Spinal cord (tissue), 10 donors: ENCODE data around the gene VAMP2. TPM values are rescaled to one million over a fixed set of nuclear protein-coding genes. Genes with fewer than 3 reads are reported as not detected.
A peak's percentile ranks its signal among the peaks of the same experiment; 100 is the strongest.

Experiments used
- DNase-seq, 6 donors: peaks; one replicate each; pipeline versions ENCODE4 v3.0.0 to v3.0.0-alpha.2; 2013 to 2015; ENCODE audit warnings: low spot score in 6 of 6, low read depth in 4 of 6
- H3K27ac ChIP-seq: one replicate; pipeline ENCODE4 v1.5.1; 2013; ENCODE audit warnings: low read depth, low read length, control low read depth
- H3K27me3 ChIP-seq: one replicate; pipeline ENCODE4 v1.6.1; 2013; ENCODE audit warnings: low read length; ENCODE audit not compliant: control insufficient read depth, insufficient read depth
- H3K36me3 ChIP-seq: one replicate; pipeline ENCODE4 v1.6.1; 2013; ENCODE audit warnings: low read length; ENCODE audit not compliant: control insufficient read depth, insufficient read depth
- H3K4me1 ChIP-seq: one replicate; pipeline ENCODE4 v1.6.1; 2013; ENCODE audit warnings: low read length; ENCODE audit not compliant: control insufficient read depth, insufficient read depth
- H3K4me3 ChIP-seq: one replicate; pipeline ENCODE4 v1.5.1; 2013; ENCODE audit warnings: low read depth, low read length, control low read depth
- H3K9me3 ChIP-seq: one replicate; pipeline ENCODE4 v1.6.1; 2013; ENCODE audit warnings: low read length; ENCODE audit not compliant: control insufficient read depth, insufficient read depth
- WGBS: methylation state at CpG from one replicate; pipeline ENCODE4 v1.1.5; 2013; ENCODE audit warnings: missing lambda C conversion rate; ENCODE audit not compliant: insufficient coverage; 5-methylcytosine and 5-hydroxymethylcytosine counted together
- polyA plus RNA-seq, 2 donors: library from polyadenylated mRNA; unstranded; fragments of 120-200 nt; gene quantifications; one replicate each; pipeline ENCODE4 v1.2.1, GENCODE V29; 2013; ENCODE audit not compliant: insufficient read length in 2 of 2
- total RNA-seq, 2 donors: library from RNA; depleted of rRNA in 1 of 2; stranded (reverse); fragments of 120-200 nt in 1 of 2; fragments of >200 nt in 1 of 2; gene quantifications; one replicate each; pipeline versions ENCODE4 v1.2.3 to v1.2.4, GENCODE V29; 2013 to 2014
- donor health status: healthy.

Gene VAMP2
- total and polyA plus RNA-seq, 4 donors: 30.2 to 414 (median 240) TPM

DNA sequence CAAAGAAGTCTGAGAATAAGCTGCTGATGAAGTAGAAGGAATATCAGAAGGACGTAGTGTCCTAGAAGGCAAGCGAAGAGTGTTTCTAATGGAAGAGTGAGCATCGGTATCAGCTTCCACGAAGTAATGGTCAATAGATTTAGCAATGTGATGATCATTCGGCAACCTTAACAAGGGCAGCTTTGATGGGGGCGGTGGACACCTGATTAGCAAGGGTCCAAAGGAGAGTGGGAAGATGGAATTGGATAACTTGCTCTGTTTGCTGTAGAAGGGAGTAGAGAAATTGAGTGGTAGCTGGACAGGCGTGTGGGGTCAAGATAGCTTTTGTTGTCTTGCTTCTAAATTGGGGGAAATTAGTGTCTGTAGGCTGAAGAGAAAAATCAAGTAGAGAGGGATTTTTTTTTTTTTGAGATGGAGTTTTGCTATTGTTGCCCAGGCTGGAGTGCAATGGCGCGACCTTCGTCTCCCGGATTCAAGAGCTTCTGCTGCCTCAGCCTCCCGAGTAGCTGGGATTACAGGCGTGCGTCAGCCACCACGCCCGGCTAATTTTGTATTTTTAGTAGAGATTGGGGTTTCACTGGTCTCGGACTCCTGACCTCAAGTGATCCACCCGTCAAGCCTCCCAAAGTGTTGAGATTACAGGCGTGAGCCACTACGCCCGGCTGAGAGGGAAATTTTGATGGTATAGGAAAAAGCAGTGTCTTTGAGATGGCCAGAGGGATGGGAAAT lies 24.9 kb downstream of the VAMP2 start:
- 23% methylated on average over 19 of the region's 21 CpGs for WGBS
- Histone ChIP-seq H3K4me1 (peaks cover 12% of the 10 kb centered on the region), H3K9me3 (no peaks in the 10 kb centered on the region), H3K36me3 (peaks cover 34% of the 10 kb centered on the region), H3K27me3 (no peaks in the 10 kb centered on the region), H3K27ac (peak overlapping the region; percentile 94), H3K4me3 (peak overlapping the region; percentile 47)
- no peak for DNase-seq

DNA sequence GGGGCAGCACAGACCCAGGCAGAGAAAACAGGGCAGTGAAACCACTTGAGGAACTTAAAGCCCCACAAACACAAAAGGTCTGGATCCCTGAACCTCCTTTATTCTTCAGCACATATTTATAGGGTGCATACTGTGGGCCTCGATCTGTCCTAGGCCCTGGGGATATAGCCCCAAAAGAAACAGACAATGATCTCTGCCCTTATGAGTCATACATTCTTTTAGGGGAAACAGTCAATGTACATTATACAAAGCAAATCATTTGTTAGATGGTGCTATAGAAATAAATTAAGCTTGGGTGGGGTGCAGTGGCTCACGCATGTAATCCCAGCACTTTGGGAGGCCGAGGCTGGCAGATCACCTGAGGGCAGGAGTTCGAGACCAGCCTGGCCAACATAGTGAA lies 28.8 kb downstream of the VAMP2 start:
- no peaks in the 10 kb centered on the region for H3K36me3 ChIP-seq
- H3K27ac ChIP-seq: no peak overlapping the region
- H3K4me3 ChIP-seq: no peak overlapping the region
- whole genome bisulfite sequencing: 95% methylated on average over 3 of the region's 4 CpGs
- H3K9me3 ChIP-seq: no peaks in the 10 kb centered on the region
- no peak for DNase-seq
- H3K4me1 ChIP-seq: peaks cover 10% of the 10 kb centered on the region
- H3K27me3 ChIP-seq: peaks cover 2% of the 10 kb centered on the region

DNA sequence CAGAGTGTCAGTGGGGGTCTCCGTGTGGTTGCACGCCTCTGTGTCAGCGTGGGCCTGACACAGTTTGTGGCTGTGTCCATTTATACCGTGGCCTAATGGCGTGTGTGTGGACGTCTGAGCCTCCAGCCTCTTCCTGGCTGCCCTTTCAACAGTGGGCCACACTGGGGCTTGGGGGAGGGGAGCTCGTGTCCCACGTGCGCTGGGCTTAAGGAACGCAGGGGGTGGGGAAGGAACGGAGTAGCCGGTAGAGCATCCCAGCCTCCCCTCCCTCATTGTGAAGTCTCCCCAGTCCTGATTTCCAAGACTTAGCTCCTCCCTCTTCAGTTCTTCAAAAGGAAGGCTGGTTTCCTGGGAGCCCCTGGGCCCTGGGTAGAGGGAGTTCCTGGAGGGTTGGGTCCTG lies 29.3 kb downstream of the VAMP2 start:
- Histone ChIP-seq H3K4me1 (peaks cover 5% of the 10 kb centered on the region), H3K27ac (no peak overlapping the region), H3K4me3 (no peak overlapping the region), H3K9me3 (no peaks in the 10 kb centered on the region), H3K36me3 (no peaks in the 10 kb centered on the region), H3K27me3 (peaks cover 2% of the 10 kb centered on the region)
- 51% methylated on average over 6 of the region's 12 CpGs for WGBS
- DNase-seq: no peak

DNA sequence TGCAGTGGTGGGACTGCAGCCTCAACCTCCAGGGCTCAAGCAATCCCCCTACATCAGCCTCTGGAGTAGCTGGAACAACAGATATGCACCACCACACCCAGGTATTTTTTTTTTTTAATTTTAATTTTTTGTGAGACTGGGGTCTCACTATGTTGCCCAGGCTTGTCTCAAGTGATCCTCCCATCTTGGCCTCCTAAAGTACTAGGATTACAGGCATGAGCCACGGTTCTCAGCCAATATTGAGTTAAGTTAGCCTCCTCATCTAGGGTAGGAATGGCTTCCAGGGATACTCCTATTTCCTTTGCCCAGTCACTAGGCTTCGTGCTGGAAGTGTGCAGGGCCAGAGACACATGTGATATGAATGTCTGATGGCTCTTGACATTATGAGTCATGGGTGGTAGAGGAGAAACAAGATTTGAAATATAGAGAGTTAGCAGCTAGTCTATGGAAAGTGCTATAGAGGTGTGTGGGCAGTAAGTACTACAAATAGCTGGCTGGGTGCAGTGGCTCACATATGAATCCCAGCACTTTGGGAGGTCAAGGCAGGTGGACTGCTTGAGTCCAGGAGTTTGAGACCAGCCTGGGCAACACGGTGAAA lies 30.8 kb downstream of the VAMP2 start:
- Histone ChIP-seq H3K4me1 (peaks cover 8% of the 10 kb centered on the region), H3K4me3 (no peak overlapping the region), H3K27ac (no peak overlapping the region), H3K9me3 (no peaks in the 10 kb centered on the region), H3K36me3 (no peaks in the 10 kb centered on the region), H3K27me3 (peaks cover 2% of the 10 kb centered on the region)
- WGBS: 86% methylated on average over 1 of the region's 3 CpGs
- DNase-seq: no peak

DNA sequence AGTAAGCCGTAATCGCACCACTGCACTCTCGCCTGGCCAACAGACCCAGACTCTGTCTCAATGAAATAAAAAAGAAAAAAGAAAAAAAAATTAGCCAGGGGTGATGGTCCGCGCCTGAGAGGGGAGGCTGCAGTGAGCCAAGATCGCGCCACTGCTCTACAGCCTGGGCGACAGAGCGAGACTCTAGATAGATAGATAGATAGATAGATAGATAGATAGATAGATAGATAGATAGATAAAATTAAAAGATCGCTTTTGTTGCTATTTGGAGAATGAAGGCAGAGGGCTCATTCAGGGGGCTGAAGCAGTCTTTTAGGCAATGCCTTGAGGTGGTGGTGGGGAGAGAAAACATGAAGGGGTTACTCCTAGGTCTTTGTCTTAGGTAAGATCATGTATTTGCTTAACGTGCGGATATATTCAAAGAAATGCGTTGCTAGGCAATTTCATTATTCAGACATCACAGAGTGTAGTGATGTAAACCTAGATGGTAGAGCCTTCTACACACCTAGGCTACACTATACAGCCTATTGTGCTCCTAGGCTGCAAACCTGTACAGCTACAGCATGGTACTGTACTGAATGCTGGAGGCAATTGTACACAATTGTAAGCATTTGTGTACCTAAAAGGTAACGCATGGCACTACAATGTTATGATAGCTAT lies 34.5 kb downstream of the VAMP2 start:
- Histone ChIP-seq H3K27ac (no peak overlapping the region), H3K27me3 (peaks cover 24% of the 10 kb centered on the region), H3K4me1 (peaks cover 36% of the 10 kb centered on the region), H3K9me3 (no peaks in the 10 kb centered on the region), H3K4me3 (no peak overlapping the region), H3K36me3 (no peaks in the 10 kb centered on the region)
- no peak for DNase-seq
- WGBS: 91% methylated on average over 9 of the region's 14 CpGs

DNA sequence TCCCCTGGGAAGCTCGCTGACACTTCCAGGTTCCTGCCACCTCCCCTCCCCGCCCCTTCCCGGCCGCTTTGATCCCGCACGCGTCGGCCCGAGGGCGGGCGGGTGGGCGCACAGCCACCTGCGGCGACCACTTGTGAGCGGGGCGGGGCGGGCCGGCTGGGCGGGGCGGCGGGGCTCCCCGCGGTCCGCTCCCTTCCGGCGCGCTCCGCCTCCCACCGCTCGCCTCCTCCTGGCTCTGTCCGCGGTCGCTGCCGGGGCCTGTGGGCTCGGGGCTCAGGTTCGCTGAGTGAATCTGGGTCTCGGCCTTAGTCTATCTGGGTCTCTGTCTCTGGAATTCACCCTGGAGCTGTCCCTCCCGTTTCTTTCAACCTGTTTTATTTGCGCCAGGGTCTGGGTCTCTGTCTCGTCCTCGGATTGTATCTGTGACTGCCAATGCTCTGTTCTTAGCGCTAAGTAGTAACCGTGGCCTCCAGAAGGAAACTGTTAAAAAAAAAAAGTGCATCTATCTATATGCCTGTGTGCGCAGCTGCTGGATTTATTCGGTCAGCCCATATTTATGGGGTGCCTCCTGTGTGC lies 36.2 kb downstream of the VAMP2 start:
- Histone ChIP-seq H3K36me3 (no peaks in the 10 kb centered on the region), H3K4me1 (peaks cover 51% of the 10 kb centered on the region), H3K27ac (peak overlapping the region; percentile 81), H3K9me3 (no peaks in the 10 kb centered on the region), H3K27me3 (peaks cover 34% of the 10 kb centered on the region), H3K4me3 (peak overlapping the region; percentile 82)
- DNase-seq: peak in 3 of 6 donors; percentile 44 to 79 (median 76)
- under 1% methylated on average over 45 of the region's 45 CpGs for WGBS

DNA sequence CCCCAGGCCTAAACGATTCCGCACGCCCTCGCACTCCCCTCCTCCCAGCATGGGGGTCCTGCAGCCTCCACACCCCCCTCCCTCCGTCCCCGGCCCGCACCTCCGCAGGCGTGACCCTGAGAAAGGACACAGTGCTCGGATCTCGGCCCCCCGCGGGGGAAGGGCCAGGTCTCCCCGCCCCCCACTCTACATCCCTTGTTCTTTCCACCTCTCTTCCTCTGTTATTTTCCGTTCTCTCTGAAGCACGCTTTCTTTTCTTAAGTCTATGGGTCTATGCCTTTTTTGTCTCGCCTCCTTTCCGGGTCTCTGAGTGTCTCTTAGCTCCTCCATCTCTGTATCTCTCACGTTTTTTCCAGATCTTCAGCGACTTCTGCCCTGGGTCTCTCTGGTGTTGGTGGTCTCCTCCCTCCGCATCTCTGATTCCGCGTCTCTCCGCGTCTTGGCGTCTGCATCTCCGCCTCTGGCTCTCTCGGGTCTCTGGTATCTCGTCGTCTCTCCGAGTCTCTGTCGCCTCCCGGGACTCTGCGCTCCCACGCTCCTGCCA lies 36.7 kb downstream of the VAMP2 start:
- peak in 3 of 6 donors; percentile 44 to 74 (median 71) for DNase-seq
- Histone ChIP-seq H3K4me3 (peak overlapping the region; percentile 82), H3K27me3 (peaks cover 36% of the 10 kb centered on the region), H3K9me3 (no peaks in the 10 kb centered on the region), H3K4me1 (peaks cover 54% of the 10 kb centered on the region), H3K36me3 (no peaks in the 10 kb centered on the region), H3K27ac (peak overlapping the region; percentile 81)
- 0% methylated on average over 32 of the region's 35 CpGs for WGBS

DNA sequence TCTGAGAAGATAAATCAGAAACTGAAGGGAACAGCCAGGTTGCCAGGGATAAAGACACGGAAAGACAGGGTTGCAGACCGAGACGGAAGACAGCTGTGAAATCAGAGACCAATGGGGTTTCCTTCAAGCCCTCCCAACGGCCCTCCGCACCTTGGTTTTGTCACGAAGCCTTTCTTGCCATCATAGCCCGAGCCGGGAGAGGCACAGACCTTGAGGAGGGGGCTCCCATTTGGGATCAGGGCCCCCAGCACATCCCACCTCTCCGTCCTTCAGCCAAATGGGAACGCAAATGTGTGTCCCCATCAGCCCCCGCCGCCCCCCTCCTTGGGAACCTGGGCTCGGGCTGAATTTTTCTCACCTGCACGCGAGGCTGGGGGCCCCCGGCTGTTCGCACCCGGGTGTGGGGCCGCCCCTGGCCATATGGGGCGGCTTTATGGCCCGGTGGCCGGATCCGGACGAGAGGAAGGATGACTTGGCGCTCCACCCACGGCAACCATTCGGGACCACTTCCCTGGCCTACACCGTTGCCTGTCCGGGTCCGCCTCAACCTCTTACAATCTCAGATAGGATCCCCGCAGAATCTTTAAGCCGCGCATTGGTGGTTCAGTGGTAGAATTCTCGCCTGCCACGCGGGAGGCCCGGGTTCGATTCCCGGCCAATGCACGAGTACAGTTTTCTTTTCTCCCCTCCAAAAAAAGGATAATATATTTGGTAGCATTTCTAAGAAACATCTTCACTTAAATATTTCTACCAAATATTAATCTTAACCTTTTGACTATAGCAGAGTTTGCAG lies 37.4 kb downstream of the VAMP2 start:
- Histone ChIP-seq H3K4me1 (peaks cover 60% of the 10 kb centered on the region), H3K9me3 (no peaks in the 10 kb centered on the region), H3K4me3 (peak overlapping the region; percentile 82), H3K36me3 (no peaks in the 10 kb centered on the region), H3K27ac (peak overlapping the region; percentile 81), H3K27me3 (peaks cover 38% of the 10 kb centered on the region)
- DNase-seq: peak in 4 of 6 donors; percentile 69 to 97 (median 89)
- 1% methylated on average over 27 of the region's 40 CpGs for WGBS
